A172 (cell line): ENCODE results near the gene BRD9. TPM values are rescaled to one million over a fixed set of nuclear protein-coding genes. Genes with fewer than 3 reads are reported as not detected.
"Not testable (repeated sequence)": the region's sequence is repeated elsewhere in the genome, so short reads cannot be mapped to it uniquely, and the experiment has no call there.

Experiments used
- DNase-seq: peaks from one replicate; pipeline ENCODE4 v3.0.0-alpha.2; 2015; ENCODE audit warnings: low spot score
- total RNA-seq: library from RNA; depleted of rRNA; stranded (reverse); fragments of >200 nt; shearing (Covaris generic); gene quantifications from 2 replicates; pipeline ENCODE4 v1.2.3, GENCODE V29; 2014

BRD9 gene
- total RNA-seq, 1 experiment from 2014 or later: 38.8 TPM

- DNase-seq: no peak
Observed at GRCh38 chr5:859391-859790, 33.2 kb downstream of the BRD9 start.

- DNase-seq: no peak
Observed at GRCh38 chr5:858726-859125, 33.9 kb downstream of the BRD9 start.

- no peak for DNase-seq
Observed at GRCh38 chr5:856531-857425, 35.8 kb downstream of the BRD9 start.

- no peak for DNase-seq
Observed at GRCh38 chr5:855771-856530, 36.6 kb downstream of the BRD9 start.

- DNase-seq: no peak
Observed at GRCh38 chr5:854966-855743, 37.4 kb downstream of the BRD9 start.

GRCh38 chr5:854217-854616 is 38.4 kb downstream of the BRD9 start:
- no peak for DNase-seq

GRCh38 chr5:853416-854090 is 39.0 kb downstream of the BRD9 start:
- DNase-seq: not testable (repeated sequence)

GRCh38 chr5:852431-853401 is 39.9 kb downstream of the BRD9 start:
- no peak for DNase-seq

GRCh38 chr5:852018-852417 is 40.6 kb downstream of the BRD9 start:
- no peak for DNase-seq

GRCh38 chr5:851553-851952 is 41.0 kb downstream of the BRD9 start:
- no peak for DNase-seq

GRCh38 chr5:851076-851475 is 41.5 kb downstream of the BRD9 start:
- no peak for DNase-seq

GRCh38 chr5:850511-851006 is 42.0 kb downstream of the BRD9 start, which contains the start of gene ZDHHC11:
ZDHHC11 (minus strand) TSS chr5:850986; CDS start chr5:850602, 384 bp downstream.
- no peak for DNase-seq

- DNase-seq: no peak
Observed at GRCh38 chr5:849651-850301, 42.8 kb downstream of the BRD9 start.

- no peak for DNase-seq
Observed at GRCh38 chr5:848671-849111, 43.9 kb downstream of the BRD9 start.

- DNase-seq: not testable (repeated sequence)
Observed at GRCh38 chr5:847736-848135, 44.9 kb downstream of the BRD9 start.

- not testable (repeated sequence) for DNase-seq
Observed at GRCh38 chr5:847212-847611, 45.4 kb downstream of the BRD9 start.

- DNase-seq: not testable (repeated sequence)
Observed at GRCh38 chr5:846602-847091, 46.0 kb downstream of the BRD9 start.

GRCh38 chr5:845676-846601 is 46.7 kb downstream of the BRD9 start:
- not testable (repeated sequence) for DNase-seq
